Hematopoietic multipotent progenitor cell treated with erythropoietin and hydrocortisone succinate and interleukin-3 and kit ligand, for 8 days (in vitro differentiated cells): ENCODE measurements around the gene PEX5L.

Experiments
- DNase-seq: peaks from one replicate; pipeline ENCODE4 v3.0.0-alpha.2; 2015

PEX5L gene

GRCh38 chr3:179765396-179765795 is 271.3 kb downstream of the PEX5L start:
- DNase-seq: no peak

- no peak for DNase-seq
These were observed 275.8 kb downstream of the PEX5L start for GRCh38 chr3:179760944-179761343.

GRCh38 chr3:179750720-179751328 is 285.9 kb downstream of the PEX5L start:
- peak; percentile 31 for DNase-seq

GRCh38 chr3:179745716-179746115 is 291.0 kb downstream of the PEX5L start:
- DNase-seq: no peak

GRCh38 chr3:179745079-179745478 is 291.7 kb downstream of the PEX5L start:
- DNase-seq: no peak
